HepG2 (cell line): ENCODE data around the gene KIAA0232. TPM values are rescaled to one million over a fixed set of nuclear protein-coding genes. Genes with fewer than 3 reads are reported as not detected.

Source experiments
- ATAC-seq: fragments of 200-7000 bp; cut with Tn5 transposase; 3 replicates; pipeline ENCODE4 v1.9.1; 2020; ENCODE audit warnings: mild to moderate bottlenecking, moderate library complexity
- BruUV-seq: library from RNA; stranded (reverse); fragments of 400-500 nt; replicated peaks from 2 replicates; lab custom pipeline; 2021; lab: Mats Ljungman, UMichigan
- CTCF ChIA-PET: fragments of 300-600 bp; formaldehyde crosslinking; extraction: SDS; loops from one replicate; lab custom pipeline; 2021; ENCODE audit warnings: low total read pairs, inconsistent platforms, low intra/inter-chr PET ratio; lab: Yijun Ruan, JAX
- POLR2A ChIA-PET: fragments of 350-600 bp; sonication (Branson Sonifier 250); formaldehyde crosslinking; loops from one replicate; lab custom pipeline; 2020; ENCODE audit warnings: antibody characterized with exemption, inconsistent platforms; lab: Yijun Ruan, JAX
- DNase-seq: peaks from one replicate; pipeline ENCODE4 v3.0.0-alpha.2; 2015; ENCODE audit warnings: low spot score
- FAIRE-seq: peaks from 3 replicates; lab custom pipeline; 2011; peaks lifted over from hg19 to GRCh38; lab: Jason Lieb, UNC
- H2AFZ ChIP-seq: one replicate; pipeline ENCODE4 v1.6.1; 2011; ENCODE audit warnings: low read length, inconsistent platforms
- H3K27ac ChIP-seq: fragments of 300-600 bp; 3 replicates; pipeline ENCODE4 v1.8.0; 2011; ENCODE audit warnings: mixed run types, mild to moderate bottlenecking, mixed read lengths, low read length, inconsistent platforms; ENCODE audit not compliant: insufficient read depth; ENCODE audit errors: extremely low read length
- H3K27me3 ChIP-seq, 2 experiments: fragments of 200-600 bp in 1 of 2; 2 replicates in 1 of 2; 3 replicates in 1 of 2; pipeline versions ENCODE4 v1.6.0 to v1.8.0; 2011; ENCODE audit warnings: low read length in 2 of 2, mild to moderate bottlenecking in 2 of 2, moderate library complexity in 2 of 2, inconsistent platforms in 1 of 2; ENCODE audit not compliant: insufficient read depth in 2 of 2, control insufficient read depth in 1 of 2
- H3K36me3 ChIP-seq, 2 experiments: fragments of 200-600 bp in 1 of 2; replicated peaks in 1 of 2; 2 replicates in 1 of 2; 3 replicates in 1 of 2; pipeline versions ENCODE4 v1.5.1 to v1.8.0; 2011; ENCODE audit warnings: low read length in 2 of 2, inconsistent platforms in 1 of 2; ENCODE audit not compliant: insufficient read depth in 2 of 2, control insufficient read depth in 1 of 2
- H3K4me1 ChIP-seq: 2 replicates; pipeline ENCODE4 v1.5.1; 2012; ENCODE audit warnings: low read length, inconsistent platforms; ENCODE audit not compliant: insufficient read depth
- H3K4me2 ChIP-seq: 2 replicates; pipeline ENCODE4 v1.6.0; 2011; ENCODE audit warnings: low read depth, low read length, inconsistent platforms
- H3K4me3 ChIP-seq, 3 experiments: fragments of 200-600 bp in 1 of 3; sonication (generic), shearing (Covaris generic) in 1 of 3; replicated peaks in 1 of 3; 2 replicates each; pipeline ENCODE4 v1.5.1; 2011 to 2016; ENCODE audit warnings: low read length in 3 of 3, inconsistent platforms in 2 of 3, low read depth in 2 of 3, mild to moderate bottlenecking in 2 of 3, control low read depth in 1 of 3, mixed read lengths in 1 of 3; ENCODE audit not compliant: insufficient read depth in 1 of 3
- H3K79me2 ChIP-seq: one replicate; pipeline ENCODE4 v1.6.1; 2011; ENCODE audit warnings: low read length, inconsistent platforms; ENCODE audit not compliant: insufficient read depth
- H3K9ac ChIP-seq: 2 replicates; pipeline ENCODE4 v1.6.0; 2011; ENCODE audit warnings: mild to moderate bottlenecking, low read depth, low read length, inconsistent platforms; ENCODE audit not compliant: insufficient read depth
- H3K9me3 ChIP-seq: 2 replicates; pipeline ENCODE4 v1.5.1; 2012; ENCODE audit warnings: mild to moderate bottlenecking, low read length
- H4K20me1 ChIP-seq: 2 replicates; pipeline ENCODE4 v1.6.0; 2011; ENCODE audit warnings: inconsistent platforms, mild to moderate bottlenecking, low read length, moderate library complexity; ENCODE audit not compliant: insufficient read depth
- GATAD1 ChIP-seq: IDR thresholded peaks from 2 replicates; pipeline ENCODE4 v1.6.1; 2016; ENCODE audit warnings: missing genetic modification reagents, missing compliant biosample characterization
- HDAC1 ChIP-seq: sonication (generic); formaldehyde crosslinking; IDR thresholded peaks from 2 replicates; pipeline ENCODE4 v1.5.1; 2020; ENCODE audit warnings: mild to moderate bottlenecking, missing genetic modification reagents
- HES4 ChIP-seq: sonication (generic); formaldehyde crosslinking; IDR thresholded peaks from 2 replicates; pipeline ENCODE4 v1.9.0; 2021; ENCODE audit warnings: mild to moderate bottlenecking, missing genetic modification reagents, borderline replicate concordance
- KMT2A ChIP-seq: sonication (generic); formaldehyde crosslinking; IDR thresholded peaks from 2 replicates; pipeline ENCODE4 v1.4.0; 2020; ENCODE audit warnings: missing genetic modification reagents
- PAX8 ChIP-seq: sonication (generic); formaldehyde crosslinking; IDR thresholded peaks from 2 replicates; pipeline ENCODE4 v1.8.0; 2022; ENCODE audit warnings: mild to moderate bottlenecking, missing genetic modification reagents, borderline replicate concordance
- RXRB ChIP-seq: IDR thresholded peaks from 2 replicates; pipeline ENCODE4 v1.6.1; 2016; ENCODE audit warnings: borderline replicate concordance, missing genetic modification reagents, missing compliant biosample characterization
- YY1 ChIP-seq: IDR thresholded peaks from 2 replicates; pipeline ENCODE4 v1.6.1; 2011; ENCODE audit warnings: low read length, low read depth, moderate library complexity, mild to moderate bottlenecking; ENCODE audit not compliant: insufficient read depth, insufficient replicate concordance
- ZNF232 ChIP-seq: sonication (generic); formaldehyde crosslinking; IDR thresholded peaks from 2 replicates; pipeline ENCODE4 v1.4.0; 2020; ENCODE audit warnings: missing genetic modification reagents, borderline replicate concordance
- ZNF772 ChIP-seq: sonication (generic); formaldehyde crosslinking; IDR thresholded peaks from 2 replicates; pipeline ENCODE4 v1.5.0; 2020; ENCODE audit warnings: mild to moderate bottlenecking, missing genetic modification reagents
- WGBS: methylation state at CpG from one replicate; pipeline ENCODE4 v1.1.6; 2017; ENCODE audit warnings: low lambda C conversion rate; 5-methylcytosine and 5-hydroxymethylcytosine counted together
- in situ Hi-C: cut with HindIII; loops from 2 replicates; pipeline ENCODE4 v1.10.0; 2017; ENCODE audit warnings: low pct_unique_long_range_greater_than_20kb; ENCODE audit not compliant: extremely low pct_ligation_motif_present
- intact Hi-C: fragments of 100-400 bp; cut with micrococcal nuclease; formaldehyde crosslinking; loops from one replicate; pipeline ENCODE4 v1.10.0; 2022; ENCODE audit not compliant: unreplicated experiment
- polyA plus RNA-seq, 8 experiments: library from polyadenylated mRNA; depleted of rRNA in 3 of 8; stranded (reverse) in 7 of 8; unstranded in 1 of 8; fragments of >200 nt; fragmentation: Illumina TruSeq in 4 of 8; extraction: Trizol in 4 of 8; gene quantifications; 2 replicates each; pipeline versions ENCODE4 v1.2.1 to v1.2.3, GENCODE V29; 2011 to 2016; ENCODE audit warnings: low read depth in 4 of 8, missing spikeins in 1 of 8, mixed read lengths in 1 of 8; ENCODE audit not compliant: insufficient read depth in 1 of 8
- total RNA-seq, 5 experiments: library from RNA; depleted of rRNA; stranded (reverse); fragments of >200 nt; fragmentation: Illumina TruSeq; extraction: Trizol; gene quantifications; 2 replicates each; pipeline ENCODE4 v1.2.3, GENCODE V29; 2016; ENCODE audit warnings: low read depth in 1 of 5
- TF ChIP-seq, protein P1 (sequence below): sonication (generic); formaldehyde crosslinking; IDR thresholded peaks from 2 replicates; pipeline ENCODE4 v1.5.1; 2020; ENCODE audit warnings: missing genetic modification reagents, mild to moderate bottlenecking, borderline replicate concordance
- TF ChIP-seq, protein P2 (sequence below): sonication (generic); formaldehyde crosslinking; IDR thresholded peaks from 2 replicates; pipeline ENCODE4 v1.8.0; 2022; ENCODE audit warnings: mild to moderate bottlenecking, missing genetic modification reagents, moderate library complexity
- TF ChIP-seq, protein P3 (sequence below): sonication (generic); formaldehyde crosslinking; IDR thresholded peaks from 2 replicates; pipeline ENCODE4 v1.4.0; 2020; ENCODE audit warnings: missing genetic modification reagents
- TF ChIP-seq, protein P4 (sequence below): sonication (generic); formaldehyde crosslinking; IDR thresholded peaks from 2 replicates; pipeline ENCODE4 v1.4.0; 2020; ENCODE audit warnings: mild to moderate bottlenecking, missing genetic modification reagents
- TF ChIP-seq, protein P5 (sequence below): sonication (generic); formaldehyde crosslinking; IDR thresholded peaks from 2 replicates; pipeline ENCODE4 v1.5.0; 2020; ENCODE audit warnings: missing genetic modification reagents

Gene KIAA0232
- total and polyA plus RNA-seq, 2 of the 13 experiments (the other 11 are each of a cell fraction or from before 2014, with no cell fraction given), result 7.8 to 17.1 TPM

DNA sequence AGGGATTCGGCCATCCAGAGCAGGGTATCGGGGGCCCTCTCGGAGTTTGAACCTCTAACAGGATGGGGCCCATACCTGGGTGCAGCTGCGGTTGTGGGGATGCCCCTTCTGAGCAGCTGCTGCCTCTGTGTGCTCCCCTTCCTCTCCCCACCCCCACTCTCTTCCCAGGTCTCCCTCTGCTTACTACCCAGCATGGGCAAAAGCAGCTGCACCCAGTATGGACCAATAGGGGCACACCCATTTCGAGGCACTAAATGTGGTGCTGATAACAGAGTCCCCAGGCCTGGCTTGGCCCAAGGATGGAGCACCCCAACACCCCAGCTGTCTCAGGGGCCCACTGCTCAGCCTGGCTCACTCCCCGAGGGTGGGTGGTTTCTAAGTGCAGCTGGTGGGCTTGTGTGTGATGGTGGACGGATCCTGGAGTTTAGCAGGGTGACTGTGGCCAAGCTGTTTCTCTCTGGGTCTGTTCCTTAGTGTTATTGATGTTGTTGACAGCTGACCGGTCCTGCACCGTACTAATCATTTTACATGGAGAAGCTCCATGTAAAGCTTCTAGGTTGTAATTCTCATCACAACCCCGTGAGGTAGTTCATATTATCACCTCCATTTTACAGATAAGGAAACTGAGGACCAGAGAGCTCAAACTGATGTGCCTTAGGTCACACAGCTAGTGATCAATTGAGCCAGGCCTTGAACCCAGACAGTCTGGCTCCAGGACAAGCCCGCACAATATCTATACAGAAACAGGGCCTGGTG lies 13.1 kb upstream of the KIAA0232 start (continued):
- TF ChIP-seq, protein P1, sequence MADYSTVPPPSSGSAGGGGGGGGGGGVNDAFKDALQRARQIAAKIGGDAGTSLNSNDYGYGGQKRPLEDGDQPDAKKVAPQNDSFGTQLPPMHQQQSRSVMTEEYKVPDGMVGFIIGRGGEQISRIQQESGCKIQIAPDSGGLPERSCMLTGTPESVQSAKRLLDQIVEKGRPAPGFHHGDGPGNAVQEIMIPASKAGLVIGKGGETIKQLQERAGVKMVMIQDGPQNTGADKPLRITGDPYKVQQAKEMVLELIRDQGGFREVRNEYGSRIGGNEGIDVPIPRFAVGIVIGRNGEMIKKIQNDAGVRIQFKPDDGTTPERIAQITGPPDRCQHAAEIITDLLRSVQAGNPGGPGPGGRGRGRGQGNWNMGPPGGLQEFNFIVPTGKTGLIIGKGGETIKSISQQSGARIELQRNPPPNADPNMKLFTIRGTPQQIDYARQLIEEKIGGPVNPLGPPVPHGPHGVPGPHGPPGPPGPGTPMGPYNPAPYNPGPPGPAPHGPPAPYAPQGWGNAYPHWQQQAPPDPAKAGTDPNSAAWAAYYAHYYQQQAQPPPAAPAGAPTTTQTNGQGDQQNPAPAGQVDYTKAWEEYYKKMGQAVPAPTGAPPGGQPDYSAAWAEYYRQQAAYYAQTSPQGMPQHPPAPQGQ (CRISPR knock-in tag), result no peak
- TF ChIP-seq, protein P2, sequence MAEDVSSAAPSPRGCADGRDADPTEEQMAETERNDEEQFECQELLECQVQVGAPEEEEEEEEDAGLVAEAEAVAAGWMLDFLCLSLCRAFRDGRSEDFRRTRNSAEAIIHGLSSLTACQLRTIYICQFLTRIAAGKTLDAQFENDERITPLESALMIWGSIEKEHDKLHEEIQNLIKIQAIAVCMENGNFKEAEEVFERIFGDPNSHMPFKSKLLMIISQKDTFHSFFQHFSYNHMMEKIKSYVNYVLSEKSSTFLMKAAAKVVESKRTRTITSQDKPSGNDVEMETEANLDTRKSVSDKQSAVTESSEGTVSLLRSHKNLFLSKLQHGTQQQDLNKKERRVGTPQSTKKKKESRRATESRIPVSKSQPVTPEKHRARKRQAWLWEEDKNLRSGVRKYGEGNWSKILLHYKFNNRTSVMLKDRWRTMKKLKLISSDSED (CRISPR knock-in tag), result no peak
- no peak for TF ChIP-seq GATAD1 (CRISPR knock-in tag)
- TF ChIP-seq, protein P3, sequence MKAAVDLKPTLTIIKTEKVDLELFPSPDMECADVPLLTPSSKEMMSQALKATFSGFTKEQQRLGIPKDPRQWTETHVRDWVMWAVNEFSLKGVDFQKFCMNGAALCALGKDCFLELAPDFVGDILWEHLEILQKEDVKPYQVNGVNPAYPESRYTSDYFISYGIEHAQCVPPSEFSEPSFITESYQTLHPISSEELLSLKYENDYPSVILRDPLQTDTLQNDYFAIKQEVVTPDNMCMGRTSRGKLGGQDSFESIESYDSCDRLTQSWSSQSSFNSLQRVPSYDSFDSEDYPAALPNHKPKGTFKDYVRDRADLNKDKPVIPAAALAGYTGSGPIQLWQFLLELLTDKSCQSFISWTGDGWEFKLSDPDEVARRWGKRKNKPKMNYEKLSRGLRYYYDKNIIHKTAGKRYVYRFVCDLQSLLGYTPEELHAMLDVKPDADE, result no peak
- no peak for TF ChIP-seq HDAC1 (CRISPR knock-in tag)

DNA sequence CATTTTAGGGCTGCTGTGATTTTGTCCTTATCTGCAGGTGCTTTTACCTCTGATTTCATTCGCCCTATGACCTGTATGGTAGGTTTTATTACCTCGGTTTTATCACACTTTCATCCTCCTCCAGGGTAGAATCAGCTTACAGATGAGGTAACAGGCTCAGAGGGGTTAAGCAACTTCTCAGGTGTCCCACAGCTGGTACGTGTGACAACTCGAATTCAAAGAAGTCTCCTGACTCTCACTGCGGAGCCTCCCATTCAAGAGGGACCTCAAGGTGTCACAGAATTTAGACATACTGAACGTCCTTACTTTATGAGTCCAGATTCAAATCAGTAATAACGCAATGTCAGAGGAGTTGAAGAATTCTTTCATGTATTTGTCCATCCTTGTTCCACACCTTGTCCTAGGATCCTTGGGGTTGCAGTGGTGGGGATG lies 12.5 kb upstream of the KIAA0232 start:
- ChIA-PET POLR2A (interaction anchor here (1.0 to 9.3 kb wide), 5 partner anchors 11 to 52 kb away, joined by 3 to 207 read pairs (median 22); no protein-coding TSS in a partner anchor), CTCF (no interaction called here)
- no peaks in the 10 kb centered on the region for H3K36me3 ChIP-seq
- FAIRE-seq, result no peak
- H3K4me2 ChIP-seq, result no peak overlapping the region
- peaks cover 90% of the 10 kb centered on the region for H3K4me1 ChIP-seq
- H2AFZ ChIP-seq, result no peak overlapping the region
- no peak overlapping the region for H3K4me3 ChIP-seq
- ATAC-seq, result no peak
- H3K9me3 ChIP-seq, result no peaks in the 10 kb centered on the region
- intact Hi-C loops, result no loop called here
- in situ Hi-C loops, result no loop called here
- H3K27ac ChIP-seq, result no peak overlapping the region
- 35% methylated on average over 7 of the region's 7 CpGs for WGBS
- H4K20me1 ChIP-seq, result no peaks in the 10 kb centered on the region
- no peak for DNase-seq
- H3K27me3 ChIP-seq, result no peaks in the 10 kb centered on the region
- no peak overlapping the region for H3K9ac ChIP-seq
- no peaks in the 10 kb centered on the region for H3K79me2 ChIP-seq
- BruUV-seq, result no TSS peak
- TF ChIP-seq ZNF232, result no peak
- TF ChIP-seq, protein P4, sequence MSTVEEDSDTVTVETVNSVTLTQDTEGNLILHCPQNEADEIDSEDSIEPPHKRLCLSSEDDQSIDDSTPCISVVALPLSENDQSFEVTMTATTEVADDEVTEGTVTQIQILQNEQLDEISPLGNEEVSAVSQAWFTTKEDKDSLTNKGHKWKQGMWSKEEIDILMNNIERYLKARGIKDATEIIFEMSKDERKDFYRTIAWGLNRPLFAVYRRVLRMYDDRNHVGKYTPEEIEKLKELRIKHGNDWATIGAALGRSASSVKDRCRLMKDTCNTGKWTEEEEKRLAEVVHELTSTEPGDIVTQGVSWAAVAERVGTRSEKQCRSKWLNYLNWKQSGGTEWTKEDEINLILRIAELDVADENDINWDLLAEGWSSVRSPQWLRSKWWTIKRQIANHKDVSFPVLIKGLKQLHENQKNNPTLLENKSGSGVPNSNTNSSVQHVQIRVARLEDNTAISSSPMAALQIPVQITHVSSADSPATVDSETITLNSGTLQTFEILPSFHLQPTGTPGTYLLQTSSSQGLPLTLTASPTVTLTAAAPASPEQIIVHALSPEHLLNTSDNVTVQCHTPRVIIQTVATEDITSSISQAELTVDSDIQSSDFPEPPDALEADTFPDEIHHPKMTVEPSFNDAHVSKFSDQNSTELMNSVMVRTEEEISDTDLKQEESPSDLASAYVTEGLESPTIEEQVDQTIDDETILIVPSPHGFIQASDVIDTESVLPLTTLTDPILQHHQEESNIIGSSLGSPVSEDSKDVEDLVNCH (CRISPR knock-in tag), result no peak
- TF ChIP-seq PAX8, result no peak
- TF ChIP-seq, protein P5, sequence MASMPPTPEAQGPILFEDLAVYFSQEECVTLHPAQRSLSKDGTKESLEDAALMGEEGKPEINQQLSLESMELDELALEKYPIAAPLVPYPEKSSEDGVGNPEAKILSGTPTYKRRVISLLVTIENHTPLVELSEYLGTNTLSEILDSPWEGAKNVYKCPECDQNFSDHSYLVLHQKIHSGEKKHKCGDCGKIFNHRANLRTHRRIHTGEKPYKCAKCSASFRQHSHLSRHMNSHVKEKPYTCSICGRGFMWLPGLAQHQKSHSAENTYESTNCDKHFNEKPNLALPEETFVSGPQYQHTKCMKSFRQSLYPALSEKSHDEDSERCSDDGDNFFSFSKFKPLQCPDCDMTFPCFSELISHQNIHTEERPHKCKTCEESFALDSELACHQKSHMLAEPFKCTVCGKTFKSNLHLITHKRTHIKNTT, result no peak
- no peak for TF ChIP-seq HES4
- no peak for TF ChIP-seq RXRB (CRISPR knock-in tag)
- no peak for TF ChIP-seq YY1
- TF ChIP-seq KMT2A (CRISPR knock-in tag), result no peak
- no peak for TF ChIP-seq ZNF772 (CRISPR knock-in tag)
